Caco-2 (cell line): ENCODE data around the gene MSRB1. TPM values are rescaled to one million over a fixed set of nuclear protein-coding genes. Genes with fewer than 3 reads are reported as not detected.
A peak's percentile ranks its signal among the peaks of the same experiment; 100 is the strongest.

Source experiments
- BruUV-seq: library from RNA; stranded (reverse); fragments of 400-500 nt; replicated peaks from 2 replicates; lab custom pipeline; 2021; lab: Mats Ljungman, UMichigan
- CTCF ChIA-PET: fragments of 300-600 bp; sonication (Branson Sonifier 250); formaldehyde crosslinking; loops from one replicate; lab custom pipeline; 2022; ENCODE audit warnings: antibody characterized with exemption; lab: Charles Lee
- POLR2A ChIA-PET: fragments of 300-600 bp; sonication (Branson Sonifier 250); formaldehyde crosslinking; loops from one replicate; lab custom pipeline; 2022; ENCODE audit warnings: antibody characterized with exemption; lab: Charles Lee
- DNase-seq, 2 experiments: peaks; one replicate each; pipeline versions ENCODE4 v3.0.0 to v3.0.0-alpha.2; 2020 to 2022
- H3K27me3 ChIP-seq: replicated peaks from 2 replicates; pipeline ENCODE4 v1.6.0; 2011; ENCODE audit warnings: low read length; ENCODE audit not compliant: control insufficient read depth, insufficient read depth
- H3K36me3 ChIP-seq: 2 replicates; pipeline ENCODE4 v1.5.1; 2011; ENCODE audit warnings: low read length; ENCODE audit not compliant: control insufficient read depth, insufficient read depth
- H3K4me1 ChIP-seq: fragments of 250-450 bp; sonication (Bioruptor Pico); 2 replicates; pipeline ENCODE4 v1.5.1; 2020; ENCODE audit warnings: mild to moderate bottlenecking
- H3K4me3 ChIP-seq: 2 replicates; pipeline ENCODE4 v1.5.1; 2011; ENCODE audit warnings: low read depth, mild to moderate bottlenecking, control low read depth, low read length
- H3K9me3 ChIP-seq: fragments of 250-450 bp; sonication (Bioruptor Pico); 2 replicates; pipeline ENCODE4 v1.5.1; 2020; ENCODE audit warnings: mild to moderate bottlenecking, moderate library complexity
- H3K27ac Mint-ChIP-seq: one replicate; pipeline ENCODE4 v1.8.0; 2022; ENCODE audit warnings: mixed read lengths; ENCODE audit not compliant: unreplicated experiment
- H3K27me3 Mint-ChIP-seq: one replicate; pipeline ENCODE4 v1.8.0; 2022; ENCODE audit warnings: mixed read lengths; ENCODE audit not compliant: insufficient read depth, unreplicated experiment
- H3K36me3 Mint-ChIP-seq: one replicate; pipeline ENCODE4 v1.8.0; 2022; ENCODE audit warnings: mild to moderate bottlenecking, mixed read lengths; ENCODE audit not compliant: insufficient read depth, unreplicated experiment
- H3K4me1 Mint-ChIP-seq: one replicate; pipeline ENCODE4 v1.8.0; 2022; ENCODE audit warnings: low read depth, mixed read lengths; ENCODE audit not compliant: unreplicated experiment
- H3K4me3 Mint-ChIP-seq: one replicate; pipeline ENCODE4 v1.8.0; 2022; ENCODE audit warnings: mild to moderate bottlenecking, moderate library complexity, mixed read lengths; ENCODE audit not compliant: unreplicated experiment
- H3K9me3 Mint-ChIP-seq: one replicate; pipeline ENCODE4 v1.8.0; 2022; ENCODE audit warnings: mixed read lengths; ENCODE audit not compliant: unreplicated experiment
- CTCF ChIP-seq, 2 experiments: fragments of 200-600 bp in 1 of 2; IDR thresholded peaks; 1 replicate in 1 of 2; 2 replicates in 1 of 2; pipeline versions ENCODE4 v1.5.1 to v1.8.0; 2011 to 2022; ENCODE audit warnings: antibody characterized with exemption in 1 of 2, control low read depth in 1 of 2, inconsistent platforms in 1 of 2, low read depth in 1 of 2, low read length in 1 of 2, mild to moderate bottlenecking in 1 of 2, moderate library complexity in 1 of 2; ENCODE audit not compliant: insufficient read depth in 1 of 2, severe bottlenecking in 1 of 2, unreplicated experiment in 1 of 2
- intact Hi-C: fragments of 100-400 bp; cut with micrococcal nuclease; formaldehyde crosslinking; loops from one replicate; pipeline ENCODE4 v1.10.0; 2022; ENCODE audit not compliant: unreplicated experiment
- total RNA-seq: library from RNA; stranded (reverse); gene quantifications from 2 replicates; pipeline ENCODE4 v1.2.3, GENCODE V29; 2022

Gene MSRB1
- total RNA-seq, 1 experiment from 2014 or later, result 30.5 TPM

DNA sequence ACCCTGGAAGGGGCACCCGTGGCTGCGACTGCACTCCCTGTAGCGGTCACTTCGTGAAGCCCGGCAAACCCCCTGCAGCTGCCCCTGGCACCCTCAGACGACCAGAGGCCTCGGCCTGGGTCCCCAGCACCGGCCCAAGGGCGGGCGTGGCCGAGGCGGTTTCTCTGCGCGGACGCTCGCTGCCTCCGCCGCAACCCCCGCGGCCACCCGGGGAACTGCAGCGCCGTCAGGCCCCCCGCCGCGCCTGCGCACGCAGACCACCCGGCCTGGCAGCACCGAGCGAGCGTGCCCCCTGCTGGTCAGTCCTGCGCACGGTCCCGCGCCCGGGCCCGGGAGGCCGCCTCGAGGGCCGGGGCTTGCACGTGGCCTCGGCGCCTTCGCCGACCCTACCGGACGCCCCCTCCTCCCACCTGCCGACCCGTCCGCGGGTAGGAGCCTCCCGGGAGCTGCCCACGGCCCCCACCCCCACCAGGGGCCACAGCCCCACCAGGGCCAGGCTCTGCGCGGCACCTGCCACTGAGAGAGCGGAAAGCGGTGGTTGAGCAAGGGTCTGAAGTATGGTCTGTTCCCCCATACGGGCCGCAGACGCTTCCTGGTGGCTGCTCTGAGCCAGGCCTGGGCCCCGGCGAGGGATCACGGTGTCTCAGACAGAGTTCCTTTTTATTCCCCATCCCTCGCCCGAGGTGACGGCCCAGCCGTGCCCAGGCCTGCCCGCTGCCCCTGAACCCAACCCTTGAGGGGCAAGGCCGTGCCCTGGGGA, 13.2 kb downstream of the MSRB1 start:
- Mint-ChIP-seq H3K27ac (no peak overlapping the region), H3K4me1 (no peaks in the 10 kb centered on the region), H3K27me3 (no peaks in the 10 kb centered on the region), H3K9me3 (no peaks in the 10 kb centered on the region), H3K4me3 (peak overlapping the region; percentile 69), H3K36me3 (no peaks in the 10 kb centered on the region)
- no peaks in the 10 kb centered on the region for H3K36me3 ChIP-seq
- peak; percentile 80 to 95 for DNase-seq
- H3K27me3 ChIP-seq, result no peaks in the 10 kb centered on the region
- ChIA-PET POLR2A (no interaction called here), CTCF (interaction anchor here (0.5 to 1.5 kb wide), 3 partner anchors 11 to 74 kb away, joined by 3 to 9 read pairs (median 4); no protein-coding TSS in a partner anchor)
- H3K4me1 ChIP-seq, result peaks cover 5% of the 10 kb centered on the region
- intact Hi-C loops, result loop anchor here (1.0 kb wide), 1 partner anchor 65 kb away; no protein-coding TSS in a partner anchor
- H3K4me3 ChIP-seq, result peak overlapping the region; percentile 63
- H3K9me3 ChIP-seq, result no peaks in the 10 kb centered on the region
- BruUV-seq, result no TSS peak
- TF ChIP-seq CTCF (IDR thresholded peaks at IDR 0.05; ENCODE audit: insufficient read depth in 1 of 2, low read depth in 1 of 2, low read length in 1 of 2, severe bottlenecking in 1 of 2, unreplicated experiment in 1 of 2), result peak; percentile 32 to 94

DNA sequence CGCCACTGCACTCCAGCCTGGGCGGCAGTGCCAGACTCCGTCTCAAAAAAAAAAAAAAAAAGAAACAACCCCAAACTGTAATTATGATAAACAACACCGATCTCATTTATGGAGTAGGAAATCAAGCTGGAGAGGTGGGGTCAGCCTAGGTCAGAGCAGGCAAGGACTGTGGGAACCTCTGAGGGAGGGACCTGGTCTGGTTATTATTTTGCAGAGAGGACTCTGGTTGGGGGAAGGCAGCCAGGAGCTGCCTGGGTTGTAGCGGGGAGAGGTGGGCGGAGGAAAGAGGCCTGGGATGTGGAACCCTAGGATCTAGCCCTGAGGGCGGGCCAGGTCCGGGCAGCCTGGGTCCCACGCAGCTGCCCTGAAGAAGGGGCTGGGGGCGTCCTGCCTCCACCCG, 13.9 kb downstream of the MSRB1 start:
- no peaks in the 10 kb centered on the region for H3K36me3 ChIP-seq
- H3K4me3 ChIP-seq, result peak overlapping the region; percentile 63
- no TSS peak for BruUV-seq
- no peaks in the 10 kb centered on the region for H3K27me3 ChIP-seq
- Mint-ChIP-seq H3K4me3 (peak overlapping the region; percentile 69), H3K4me1 (no peaks in the 10 kb centered on the region), H3K27ac (no peak overlapping the region), H3K36me3 (no peaks in the 10 kb centered on the region), H3K9me3 (no peaks in the 10 kb centered on the region), H3K27me3 (no peaks in the 10 kb centered on the region)
- no peaks in the 10 kb centered on the region for H3K9me3 ChIP-seq
- TF ChIP-seq CTCF (IDR thresholded peaks at IDR 0.05; ENCODE audit: insufficient read depth in 1 of 2, low read depth in 1 of 2, low read length in 1 of 2, severe bottlenecking in 1 of 2, unreplicated experiment in 1 of 2), result no peak
- ChIA-PET POLR2A (no interaction called here), CTCF (interaction anchor here (0.5 to 1.5 kb wide), 3 partner anchors 12 to 73 kb away, joined by 3 to 9 read pairs (median 4); no protein-coding TSS in a partner anchor)
- intact Hi-C loops, result loop anchor here (1.0 kb wide), 1 partner anchor 65 kb away; no protein-coding TSS in a partner anchor
- DNase-seq, result peak in 1 of 2 experiments; percentile 35
- H3K4me1 ChIP-seq, result peaks cover 5% of the 10 kb centered on the region

- TF ChIP-seq CTCF (IDR thresholded peaks at IDR 0.05; ENCODE audit: insufficient read depth in 1 of 2, low read depth in 1 of 2, low read length in 1 of 2, severe bottlenecking in 1 of 2, unreplicated experiment in 1 of 2), result no peak
- Mint-ChIP-seq H3K4me1 (no peaks in the 10 kb centered on the region), H3K4me3 (no peak overlapping the region), H3K36me3 (no peaks in the 10 kb centered on the region), H3K27me3 (no peaks in the 10 kb centered on the region), H3K27ac (no peak overlapping the region), H3K9me3 (no peaks in the 10 kb centered on the region)
- ChIA-PET POLR2A (no interaction called here), CTCF (interaction anchor here (1.1 kb wide), 1 partner anchor 144 kb away, joined by 7 read pairs; the partner anchor contains the start of genes NUBP2 and SPSB3)
- peaks cover 8% of the 10 kb centered on the region for H3K4me1 ChIP-seq
- H3K27me3 ChIP-seq, result no peaks in the 10 kb centered on the region
- H3K36me3 ChIP-seq, result no peaks in the 10 kb centered on the region
- H3K9me3 ChIP-seq, result no peaks in the 10 kb centered on the region
- no TSS peak for BruUV-seq
- intact Hi-C loops, result no loop called here
- no peak for DNase-seq
- H3K4me3 ChIP-seq, result no peak overlapping the region
Measured at GRCh38 chr16:1926271-1926670, 16.7 kb downstream of the MSRB1 start.
